Measurements from ENCODE around the gene HUNK.

Gene HUNK

DNA sequence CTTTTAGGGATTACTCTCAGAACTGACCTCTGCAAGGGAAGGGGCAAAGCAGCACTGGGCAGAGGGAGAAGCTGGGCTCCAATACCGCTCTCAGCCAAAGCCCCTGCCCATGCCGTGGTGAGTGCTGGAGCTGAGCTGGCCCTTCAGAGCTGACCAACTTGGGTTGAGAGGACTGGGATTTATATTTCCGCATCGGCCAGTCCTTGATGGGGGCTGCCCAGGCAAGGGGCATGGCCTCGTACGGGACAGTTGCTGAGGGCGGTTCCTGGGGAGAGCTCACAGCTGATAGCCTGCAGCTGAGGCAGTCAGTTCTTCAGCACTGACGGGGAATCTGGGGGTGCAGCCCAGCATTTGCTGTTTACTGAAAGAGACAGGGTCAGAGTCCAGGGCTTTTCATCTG lies 8.0 kb downstream of the HUNK start:
- DNase-seq (ENCODE audit: extremely low spot score): no peak
- POLR2A ChIA-PET: interaction anchor here (1.0 kb wide), 1 partner anchor 8 kb away, joined by 3 read pairs; no protein-coding TSS in a partner anchor
- TF ChIP-seq BHLHE40 (IDR thresholded peaks at IDR 0.05; ENCODE audit: borderline replicate concordance): no peak
- no peak for TF ChIP-seq CTBP1 (IDR thresholded peaks at IDR 0.05; ENCODE audit: borderline replicate concordance)
- TF ChIP-seq ELF4 (IDR thresholded peaks at IDR 0.05): no peak
- TF ChIP-seq SUZ12 (IDR thresholded peaks at IDR 0.05): no peak
- TF ChIP-seq L3MBTL2 (conservative IDR thresholded peaks at IDR 0.05): no peak
- no peak for TF ChIP-seq NFRKB (IDR thresholded peaks at IDR 0.05)
- TF ChIP-seq SP1 (IDR thresholded peaks at IDR 0.05): no peak
- no peak for TF ChIP-seq ARNT (IDR thresholded peaks at IDR 0.05)
- TF ChIP-seq FOXM1 (IDR thresholded peaks at IDR 0.05; ENCODE audit: borderline replicate concordance): no peak
- no peak for TF ChIP-seq FOXK2 (IDR thresholded peaks at IDR 0.05)
- TF ChIP-seq LEF1 (IDR thresholded peaks at IDR 0.05; ENCODE audit: borderline replicate concordance): no peak
- TF ChIP-seq, protein P1, sequence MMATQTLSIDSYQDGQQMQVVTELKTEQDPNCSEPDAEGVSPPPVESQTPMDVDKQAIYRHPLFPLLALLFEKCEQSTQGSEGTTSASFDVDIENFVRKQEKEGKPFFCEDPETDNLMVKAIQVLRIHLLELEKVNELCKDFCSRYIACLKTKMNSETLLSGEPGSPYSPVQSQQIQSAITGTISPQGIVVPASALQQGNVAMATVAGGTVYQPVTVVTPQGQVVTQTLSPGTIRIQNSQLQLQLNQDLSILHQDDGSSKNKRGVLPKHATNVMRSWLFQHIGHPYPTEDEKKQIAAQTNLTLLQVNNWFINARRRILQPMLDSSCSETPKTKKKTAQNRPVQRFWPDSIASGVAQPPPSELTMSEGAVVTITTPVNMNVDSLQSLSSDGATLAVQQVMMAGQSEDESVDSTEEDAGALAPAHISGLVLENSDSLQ (IDR thresholded peaks at IDR 0.05): no peak
- no peak for TF ChIP-seq ZNF384 (IDR thresholded peaks at IDR 0.05)
- CTCF ChIA-PET: interaction anchor here (1.5 kb wide), 1 partner anchor 8 kb away, joined by 4 read pairs; no protein-coding TSS in a partner anchor

DNA sequence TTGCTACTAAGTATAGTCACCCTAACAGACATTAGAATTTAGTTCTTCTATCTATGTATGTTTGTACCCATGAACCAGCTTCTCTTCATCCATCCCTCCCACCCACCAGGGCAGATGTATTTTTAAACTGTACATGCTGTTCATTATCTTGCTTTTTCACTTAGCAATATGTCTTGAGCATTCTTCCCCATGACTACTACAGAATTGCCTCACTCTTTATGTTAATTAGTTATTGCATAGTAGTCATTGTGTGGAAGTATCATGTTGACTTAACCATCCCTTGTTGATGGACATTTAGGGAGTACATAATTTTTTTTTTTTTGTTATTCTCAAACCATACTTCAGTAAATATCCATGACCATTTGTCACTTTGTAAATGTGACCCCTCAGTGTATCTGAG lies 9.9 kb downstream of the HUNK start:
- no peak for TF ChIP-seq L3MBTL2 (conservative IDR thresholded peaks at IDR 0.05)
- no peak for TF ChIP-seq CTBP1 (IDR thresholded peaks at IDR 0.05; ENCODE audit: borderline replicate concordance)
- no peak for TF ChIP-seq FOXM1 (IDR thresholded peaks at IDR 0.05; ENCODE audit: borderline replicate concordance)
- TF ChIP-seq ARNT (IDR thresholded peaks at IDR 0.05): no peak
- TF ChIP-seq HDGF (IDR thresholded peaks at IDR 0.05; ENCODE audit: borderline replicate concordance): no peak
- TF ChIP-seq FOXA1 (IDR thresholded peaks at IDR 0.05): no peak
- TF ChIP-seq SP1 (IDR thresholded peaks at IDR 0.05): no peak
- TF ChIP-seq ELF4 (IDR thresholded peaks at IDR 0.05): no peak
- no peak for TF ChIP-seq SUZ12 (IDR thresholded peaks at IDR 0.05)
- TF ChIP-seq, protein P1 (IDR thresholded peaks at IDR 0.05): no peak
- no peak for TF ChIP-seq ZNF384 (IDR thresholded peaks at IDR 0.05)
- no peak for TF ChIP-seq FOXK2 (IDR thresholded peaks at IDR 0.05)
- TF ChIP-seq BHLHE40 (IDR thresholded peaks at IDR 0.05; ENCODE audit: borderline replicate concordance): no peak
- TF ChIP-seq TARDBP (IDR thresholded peaks at IDR 0.05): no peak
- TF ChIP-seq NFRKB (IDR thresholded peaks at IDR 0.05): no peak
- no peak for TF ChIP-seq LEF1 (IDR thresholded peaks at IDR 0.05; ENCODE audit: borderline replicate concordance)
- POLR2A ChIA-PET: no interaction called here
- no peak for DNase-seq (ENCODE audit: extremely low spot score)
- CTCF ChIA-PET: no interaction called here

DNA sequence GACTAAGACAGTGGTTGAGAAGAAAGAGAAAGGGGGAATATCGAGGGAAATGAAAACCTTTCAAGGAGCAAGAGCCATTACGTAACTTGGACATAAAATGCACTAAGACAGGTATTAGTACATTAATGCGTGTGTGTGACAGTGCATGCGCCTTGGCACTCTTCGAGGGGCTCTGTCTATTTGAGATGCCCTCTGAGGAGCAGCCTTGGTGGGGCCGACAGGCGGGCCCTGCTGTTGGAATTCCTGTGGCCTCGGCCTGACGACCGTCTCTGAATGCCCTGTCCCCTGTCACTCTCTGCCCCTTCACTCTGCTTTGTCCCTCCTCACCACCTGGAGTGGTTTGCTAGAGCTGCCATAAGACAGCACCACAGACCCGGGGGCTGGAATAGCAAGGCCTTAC lies 12.3 kb downstream of the HUNK start:
- POLR2A ChIA-PET: no interaction called here
- no peak for DNase-seq (ENCODE audit: extremely low spot score)
- TF ChIP-seq ARNT (IDR thresholded peaks at IDR 0.05) (no peak), BHLHE40 (IDR thresholded peaks at IDR 0.05; ENCODE audit: borderline replicate concordance) (no peak), HDGF (IDR thresholded peaks at IDR 0.05; ENCODE audit: borderline replicate concordance) (no peak), TARDBP (IDR thresholded peaks at IDR 0.05) (no peak)
- CTCF ChIA-PET: interaction anchor here (0.7 kb wide), 1 partner anchor 19 kb away, joined by 4 read pairs; no protein-coding TSS in a partner anchor

DNA sequence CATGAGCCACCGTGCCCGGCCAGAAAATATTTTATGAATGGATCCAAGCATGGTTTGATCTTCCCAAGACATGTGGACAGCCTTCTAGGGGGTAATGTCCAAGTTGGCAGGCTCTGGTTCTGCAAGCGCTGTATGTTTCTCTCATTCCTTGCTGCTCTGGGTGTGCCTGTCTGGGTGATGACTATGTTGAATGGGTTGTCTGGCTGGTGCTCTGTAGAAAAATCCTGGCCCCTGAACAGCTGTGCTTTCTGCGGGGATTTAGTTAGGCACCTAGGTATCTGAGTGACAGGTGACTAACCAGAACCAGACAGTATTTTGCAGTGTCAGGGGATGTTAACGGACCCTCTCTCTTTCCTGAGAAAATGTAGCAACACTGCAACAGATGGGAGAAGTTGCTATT lies 14.1 kb downstream of the HUNK start:
- TF ChIP-seq, protein P1 (IDR thresholded peaks at IDR 0.05): no peak
- no peak for DNase-seq (ENCODE audit: extremely low spot score)
- ChIA-PET CTCF (no interaction called here), POLR2A (no interaction called here)

DNA sequence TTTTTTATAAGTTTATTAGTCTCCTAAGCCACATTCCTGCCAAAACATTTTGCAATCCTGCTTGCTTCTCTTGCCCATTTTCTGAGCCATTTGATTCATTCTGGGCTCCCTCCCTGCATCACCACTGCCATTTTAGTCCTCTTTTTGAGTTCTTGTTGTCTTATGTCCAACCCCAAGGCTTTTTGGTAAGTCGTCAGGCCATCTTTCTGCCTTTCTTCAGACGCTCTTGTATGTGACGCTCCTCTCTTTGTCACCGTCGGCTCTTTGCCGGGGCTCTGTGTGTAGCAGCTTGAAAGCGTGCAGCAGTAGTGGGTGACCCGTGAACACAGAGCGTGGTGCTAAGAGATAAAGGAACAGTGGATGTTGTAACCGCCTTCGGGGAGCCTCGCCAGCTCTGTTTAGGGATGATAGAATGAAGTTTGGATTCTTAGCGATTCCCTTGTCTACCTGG lies 14.6 kb downstream of the HUNK start:
- TF ChIP-seq NFRKB (IDR thresholded peaks at IDR 0.05): no peak
- TF ChIP-seq HDGF (IDR thresholded peaks at IDR 0.05; ENCODE audit: borderline replicate concordance): no peak
- no peak for TF ChIP-seq FOXK2 (IDR thresholded peaks at IDR 0.05)
- no peak for TF ChIP-seq ELF4 (IDR thresholded peaks at IDR 0.05)
- TF ChIP-seq FOXM1 (IDR thresholded peaks at IDR 0.05; ENCODE audit: borderline replicate concordance): no peak
- no peak for TF ChIP-seq L3MBTL2 (conservative IDR thresholded peaks at IDR 0.05)
- no peak for TF ChIP-seq FOXA1 (IDR thresholded peaks at IDR 0.05)
- TF ChIP-seq LEF1 (IDR thresholded peaks at IDR 0.05; ENCODE audit: borderline replicate concordance): no peak
- TF ChIP-seq SUZ12 (IDR thresholded peaks at IDR 0.05): no peak
- no peak for TF ChIP-seq SP1 (IDR thresholded peaks at IDR 0.05)
- no peak for TF ChIP-seq TARDBP (IDR thresholded peaks at IDR 0.05)
- ChIA-PET CTCF (no interaction called here), POLR2A (no interaction called here)
- no peak for DNase-seq (ENCODE audit: extremely low spot score)

DNA sequence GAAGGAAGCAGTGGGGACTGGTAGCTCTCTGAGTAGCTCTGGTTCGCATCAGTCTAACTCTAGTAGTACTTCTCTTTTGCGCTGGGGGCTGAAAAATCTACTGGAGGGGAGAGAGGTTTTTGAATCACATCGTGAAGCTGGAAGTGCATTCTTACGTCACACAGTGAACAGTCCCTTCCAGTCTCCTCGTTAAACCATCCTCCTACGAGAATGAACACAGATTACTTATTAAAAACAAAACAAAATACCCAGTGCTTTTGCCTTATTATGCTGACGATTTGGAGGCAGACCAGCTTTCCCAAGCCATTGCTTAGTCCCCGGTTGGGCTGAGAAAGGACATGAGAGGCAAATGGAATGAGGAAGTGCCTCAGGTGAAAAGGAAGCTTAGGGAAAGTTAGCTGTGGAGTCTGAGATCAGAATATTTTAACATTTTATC lies 16.1 kb downstream of the HUNK start:
- CTCF ChIA-PET: interaction anchor here (0.8 to 1.7 kb wide), 2 partner anchors 9 to 15 kb away, joined by 4 to 5 read pairs; no protein-coding TSS in a partner anchor
- no peak for DNase-seq (ENCODE audit: extremely low spot score)
- TF ChIP-seq ZNF384 (IDR thresholded peaks at IDR 0.05) (no peak), SUZ12 (IDR thresholded peaks at IDR 0.05) (no peak), SP1 (IDR thresholded peaks at IDR 0.05) (no peak), CTBP1 (IDR thresholded peaks at IDR 0.05; ENCODE audit: borderline replicate concordance) (no peak), LEF1 (IDR thresholded peaks at IDR 0.05; ENCODE audit: borderline replicate concordance) (no peak), L3MBTL2 (conservative IDR thresholded peaks at IDR 0.05) (no peak), ELF4 (IDR thresholded peaks at IDR 0.05) (no peak), ARNT (IDR thresholded peaks at IDR 0.05) (no peak), FOXA1 (IDR thresholded peaks at IDR 0.05) (no peak), HDGF (IDR thresholded peaks at IDR 0.05; ENCODE audit: borderline replicate concordance) (no peak), BHLHE40 (IDR thresholded peaks at IDR 0.05; ENCODE audit: borderline replicate concordance) (no peak), TARDBP (IDR thresholded peaks at IDR 0.05) (no peak), FOXK2 (IDR thresholded peaks at IDR 0.05) (no peak), FOXM1 (IDR thresholded peaks at IDR 0.05; ENCODE audit: borderline replicate concordance) (no peak), NFRKB (IDR thresholded peaks at IDR 0.05) (no peak)
- TF ChIP-seq, protein P1 (IDR thresholded peaks at IDR 0.05): no peak
- POLR2A ChIA-PET: interaction anchor here (0.7 to 1.2 kb wide), 2 partner anchors 9 to 16 kb away, joined by 3 to 5 read pairs; partner anchors contain the start of gene HUNK
